Stimulated activated naive CD8-positive, alpha-beta T cell treated with anti-CD3 and anti-CD28 coated beads, Interleukin-15, amount 100 ng/mL, for 72 hours (primary cell): ENCODE measurements around the gene CAMK4.
A peak's percentile ranks its signal among the peaks of the same experiment; 100 is the strongest.

Source experiments
- ATAC-seq: fragments of 150-1000 bp; cut with Tn5 transposase; 2 replicates; pipeline ENCODE4 v1.10.0; 2021; ENCODE audit warnings: mild to moderate bottlenecking, moderate library complexity
- DNase-seq, 2 donors: peaks; one replicate each; pipeline ENCODE4 v3.0.0; 2021 to 2022
- H3K27ac Mint-ChIP-seq, 2 donors: one replicate each; pipeline ENCODE4 v1.8.0; 2022; ENCODE audit warnings: mild to moderate bottlenecking in 2 of 2, mixed read lengths in 2 of 2, moderate library complexity in 2 of 2
- H3K27me3 Mint-ChIP-seq: one replicate; pipeline ENCODE4 v1.8.0; 2022; ENCODE audit warnings: mixed read lengths
- H3K4me1 Mint-ChIP-seq: one replicate; pipeline ENCODE4 v1.8.0; 2022; ENCODE audit warnings: mild to moderate bottlenecking, mixed read lengths
- H3K4me3 Mint-ChIP-seq, 2 donors: one replicate each; pipeline ENCODE4 v1.8.0; 2022; ENCODE audit warnings: mild to moderate bottlenecking in 2 of 2, mixed read lengths in 2 of 2, moderate library complexity in 1 of 2
- H3K9me3 Mint-ChIP-seq, 2 donors: one replicate each; pipeline ENCODE4 v1.8.0; 2022; ENCODE audit warnings: mixed read lengths in 2 of 2

Gene CAMK4

GRCh38 chr5:111308951-111309350 lies 84.8 kb downstream of the CAMK4 start:
- H3K27ac Mint-ChIP-seq = no peak overlapping the region
- H3K4me3 Mint-ChIP-seq = no peak overlapping the region
- H3K9me3 Mint-ChIP-seq = no peaks in the 10 kb centered on the region
- no peaks in the 10 kb centered on the region for H3K27me3 Mint-ChIP-seq
- ATAC-seq (no peak), DNase-seq (no peak)
- peaks cover 54% of the 10 kb centered on the region for H3K4me1 Mint-ChIP-seq

- Mint-ChIP-seq H3K4me3 (no peak overlapping the region), H3K4me1 (peaks cover 57% of the 10 kb centered on the region), H3K27ac (peak overlapping the region in 1 of 2 donors; percentile 44), H3K9me3 (no peaks in the 10 kb centered on the region), H3K27me3 (no peaks in the 10 kb centered on the region)
- DNase-seq (no peak), ATAC-seq (no peak)
These were observed 85.2 kb downstream of the CAMK4 start for GRCh38 chr5:111309384-111309783.

- Mint-ChIP-seq H3K27ac (no peak overlapping the region), H3K4me3 (no peak overlapping the region), H3K4me1 (peaks cover 71% of the 10 kb centered on the region), H3K9me3 (no peaks in the 10 kb centered on the region), H3K27me3 (no peaks in the 10 kb centered on the region)
- ATAC-seq (peak; percentile 37), DNase-seq (no peak)
These were observed 86.8 kb downstream of the CAMK4 start for GRCh38 chr5:111310711-111311620.

GRCh38 chr5:111311666-111312065 lies 87.5 kb downstream of the CAMK4 start:
- H3K9me3 Mint-ChIP-seq = no peaks in the 10 kb centered on the region
- ATAC-seq (no peak), DNase-seq (no peak)
- H3K4me3 Mint-ChIP-seq = peak overlapping the region in 1 of 2 donors; percentile 10
- peaks cover 77% of the 10 kb centered on the region for H3K4me1 Mint-ChIP-seq
- no peaks in the 10 kb centered on the region for H3K27me3 Mint-ChIP-seq
- peak overlapping the region; percentile 14 to 52 for H3K27ac Mint-ChIP-seq

GRCh38 chr5:111313017-111313724 lies 89.0 kb downstream of the CAMK4 start:
- ATAC-seq (peak; percentile 94), DNase-seq (peak in 1 of 2 donors; percentile 9)
- peak overlapping the region; percentile 76 to 81 for H3K27ac Mint-ChIP-seq
- no peaks in the 10 kb centered on the region for H3K27me3 Mint-ChIP-seq
- peaks cover 80% of the 10 kb centered on the region for H3K4me1 Mint-ChIP-seq
- H3K9me3 Mint-ChIP-seq = no peaks in the 10 kb centered on the region
- H3K4me3 Mint-ChIP-seq = peak overlapping the region; percentile 25 to 44

- Mint-ChIP-seq H3K27ac (peak overlapping the region in 1 of 2 donors; percentile 35), H3K4me3 (no peak overlapping the region), H3K4me1 (peaks cover 56% of the 10 kb centered on the region), H3K27me3 (no peaks in the 10 kb centered on the region), H3K9me3 (peaks cover 23 to 31% of the 10 kb centered on the region in 2 donors)
- ATAC-seq = no peak
- no peak for DNase-seq
These were observed 96.8 kb downstream of the CAMK4 start for GRCh38 chr5:111320953-111321352.

GRCh38 chr5:111321376-111321775 lies 97.2 kb downstream of the CAMK4 start:
- H3K9me3 Mint-ChIP-seq = peaks cover 24 to 31% of the 10 kb centered on the region in 2 donors
- no peaks in the 10 kb centered on the region for H3K27me3 Mint-ChIP-seq
- H3K4me1 Mint-ChIP-seq = peaks cover 52% of the 10 kb centered on the region
- DNase-seq = no peak
- no peak overlapping the region for H3K27ac Mint-ChIP-seq
- no peak for ATAC-seq
- no peak overlapping the region for H3K4me3 Mint-ChIP-seq

- Mint-ChIP-seq H3K4me1 (peaks cover 14% of the 10 kb centered on the region), H3K27ac (no peak overlapping the region), H3K27me3 (no peaks in the 10 kb centered on the region), H3K9me3 (peaks cover 31 to 33% of the 10 kb centered on the region in 2 donors), H3K4me3 (no peak overlapping the region)
- DNase-seq = no peak
- ATAC-seq = no peak
These were observed 102.4 kb downstream of the CAMK4 start for GRCh38 chr5:111326551-111326950.

- Mint-ChIP-seq H3K27me3 (no peaks in the 10 kb centered on the region), H3K4me3 (peak overlapping the region in 1 of 2 donors; percentile 29)
- peak; percentile 90 for ATAC-seq
These were observed 112.9 kb downstream of the CAMK4 start for GRCh38 chr5:111337133-111337532.

GRCh38 chr5:111337688-111338087 lies 113.5 kb downstream of the CAMK4 start:
- DNase-seq (no peak), ATAC-seq (peak; percentile 92)
- Mint-ChIP-seq H3K9me3 (no peaks in the 10 kb centered on the region), H3K27ac (peak overlapping the region in 1 of 2 donors; percentile 81), H3K4me3 (peak overlapping the region; percentile 5 to 29), H3K27me3 (no peaks in the 10 kb centered on the region), H3K4me1 (peaks cover 73% of the 10 kb centered on the region)

More at GRCh38 chr5:111337133-111337532, 112.9 kb downstream of the CAMK4 start:
- H3K9me3 Mint-ChIP-seq = no peaks in the 10 kb centered on the region
- peaks cover 71% of the 10 kb centered on the region for H3K4me1 Mint-ChIP-seq
- H3K27ac Mint-ChIP-seq = peak overlapping the region in 1 of 2 donors; percentile 81
- no peak for DNase-seq

- DNase-seq = no peak
- H3K9me3 Mint-ChIP-seq = no peaks in the 10 kb centered on the region
- peaks cover 25% of the 10 kb centered on the region for H3K4me1 Mint-ChIP-seq
- ATAC-seq = no peak
- H3K27me3 Mint-ChIP-seq = no peaks in the 10 kb centered on the region
- no peak overlapping the region for H3K4me3 Mint-ChIP-seq
- H3K27ac Mint-ChIP-seq = no peak overlapping the region
These were observed 121.5 kb downstream of the CAMK4 start for GRCh38 chr5:111345731-111346130.

GRCh38 chr5:111347021-111347420 lies 122.8 kb downstream of the CAMK4 start:
- ATAC-seq (no peak), DNase-seq (no peak)
- Mint-ChIP-seq H3K27me3 (no peaks in the 10 kb centered on the region), H3K4me3 (no peak overlapping the region), H3K9me3 (no peaks in the 10 kb centered on the region), H3K27ac (no peak overlapping the region), H3K4me1 (peaks cover 15% of the 10 kb centered on the region)

GRCh38 chr5:111348661-111349329 lies 124.6 kb downstream of the CAMK4 start:
- ATAC-seq (no peak), DNase-seq (no peak)
- Mint-ChIP-seq H3K9me3 (no peaks in the 10 kb centered on the region), H3K27me3 (no peaks in the 10 kb centered on the region), H3K4me1 (peaks cover 22% of the 10 kb centered on the region), H3K27ac (peak overlapping the region in 1 of 2 donors; percentile 17), H3K4me3 (no peak overlapping the region)

- ATAC-seq (no peak), DNase-seq (no peak)
- Mint-ChIP-seq H3K27me3 (no peaks in the 10 kb centered on the region), H3K4me3 (no peak overlapping the region), H3K9me3 (no peaks in the 10 kb centered on the region), H3K27ac (no peak overlapping the region), H3K4me1 (peaks cover 25% of the 10 kb centered on the region)
These were observed 125.2 kb downstream of the CAMK4 start for GRCh38 chr5:111349429-111349828.

GRCh38 chr5:111353035-111353434 lies 128.9 kb downstream of the CAMK4 start:
- no peak for DNase-seq
- no peak overlapping the region for H3K4me3 Mint-ChIP-seq
- peaks cover 25% of the 10 kb centered on the region for H3K4me1 Mint-ChIP-seq
- peaks cover 0 to 1% of the 10 kb centered on the region in 2 donors for H3K9me3 Mint-ChIP-seq
- ATAC-seq = peak; percentile 56
- H3K27me3 Mint-ChIP-seq = no peaks in the 10 kb centered on the region
- no peak overlapping the region for H3K27ac Mint-ChIP-seq
